SK-N-SH (cell line): ENCODE data around the gene SALL3. TPM values are rescaled to one million over a fixed set of nuclear protein-coding genes. Genes with fewer than 3 reads are reported as not detected.

ENCODE experiments used
- CTCF ChIA-PET: fragments of 300-600, 350-600 bp; formaldehyde crosslinking; extraction: SDS; loops from one replicate; lab custom pipeline; 2021; lab: Yijun Ruan, JAX
- POLR2A ChIA-PET: fragments of 350-600 bp; sonication (Branson Sonifier 250); formaldehyde crosslinking; extraction: SDS; loops from one replicate; lab custom pipeline; 2020; ENCODE audit warnings: antibody characterized with exemption, inconsistent platforms; lab: Yijun Ruan, JAX
- DNase-seq: peaks from one replicate; pipeline ENCODE4 v3.0.0; 2012
- H2AFZ ChIP-seq: fragments of 200-600 bp; sonication (generic); 2 replicates; pipeline ENCODE4 v1.8.1; 2016; ENCODE audit warnings: antibody characterized with exemption, mild to moderate bottlenecking, low read depth
- H3F3A ChIP-seq: fragments of 200-600 bp; sonication (generic); replicated peaks from 2 replicates; pipeline ENCODE3; 2016; ENCODE audit warnings: antibody characterized with exemption, mild to moderate bottlenecking; ENCODE audit not compliant: insufficient read depth
- H3K27ac ChIP-seq, 2 experiments: fragments of 200-500 bp in 1 of 2; fragments of 200-600 bp in 1 of 2; sonication (Bioruptor generic) in 1 of 2; sonication (generic), shearing (Covaris generic) in 1 of 2; 2 replicates each; pipeline versions ENCODE4 v1.5.1 to v1.6.1; 2014 to 2016; ENCODE audit warnings: low read depth in 2 of 2, inconsistent platforms in 1 of 2, low read length in 1 of 2, mild to moderate bottlenecking in 1 of 2, mixed read lengths in 1 of 2
- H3K27me3 ChIP-seq: fragments of 200-600 bp; sonication (generic), shearing (Covaris generic); 2 replicates; pipeline ENCODE4 v1.6.1; 2016; ENCODE audit warnings: mixed run types; ENCODE audit not compliant: insufficient read depth
- H3K36me3 ChIP-seq, 2 experiments: fragments of 200-500 bp in 1 of 2; fragments of 200-600 bp in 1 of 2; sonication (Bioruptor generic) in 1 of 2; sonication (generic) in 1 of 2; replicated peaks in 1 of 2; 2 replicates each; pipeline versions ENCODE3 to v1.5.1; 2014 to 2016; ENCODE audit warnings: low read length in 1 of 2, mild to moderate bottlenecking in 1 of 2; ENCODE audit not compliant: insufficient read depth in 2 of 2, control insufficient read depth in 1 of 2
- H3K4me1 ChIP-seq, 2 experiments: fragments of 200-500 bp in 1 of 2; fragments of 200-600 bp in 1 of 2; sonication (Bioruptor generic) in 1 of 2; sonication (generic), shearing (Covaris generic) in 1 of 2; 2 replicates each; pipeline versions ENCODE4 v1.5.1 to v1.6.1; 2014 to 2016; ENCODE audit warnings: low read depth in 1 of 2, low read length in 1 of 2, mixed run types in 1 of 2; ENCODE audit not compliant: insufficient read depth in 2 of 2, control insufficient read depth in 1 of 2
- H3K4me2 ChIP-seq: fragments of 200-600 bp; sonication (generic), shearing (Covaris generic); 2 replicates; pipeline ENCODE4 v1.6.1; 2017; ENCODE audit warnings: mixed run types
- H3K4me3 ChIP-seq, 2 experiments: fragments of 200-500 bp in 1 of 2; fragments of 200-600 bp in 1 of 2; sonication (Bioruptor generic) in 1 of 2; sonication (generic), shearing (Covaris generic) in 1 of 2; 2 replicates each; pipeline versions ENCODE4 v1.5.1 to v1.8.1; 2014 to 2016; ENCODE audit warnings: low read depth in 2 of 2, inconsistent platforms in 1 of 2, low read length in 1 of 2, mild to moderate bottlenecking in 1 of 2, mixed read lengths in 1 of 2, moderate library complexity in 1 of 2
- H3K79me2 ChIP-seq: fragments of 200-600 bp; sonication (generic); 2 replicates; pipeline ENCODE4 v1.8.1; 2017; ENCODE audit warnings: mild to moderate bottlenecking; ENCODE audit not compliant: insufficient read depth
- H3K9ac ChIP-seq: fragments of 200-600 bp; sonication (generic); 2 replicates; pipeline ENCODE4 v1.6.1; 2017; ENCODE audit warnings: mixed run types
- H3K9me2 ChIP-seq: fragments of 200-600 bp; sonication (generic); 2 replicates; pipeline ENCODE4 v1.6.1; 2017; ENCODE audit warnings: mixed run types
- H3K9me3 ChIP-seq: fragments of 200-600 bp; sonication (generic); 2 replicates; pipeline ENCODE4 v1.6.1; 2017; ENCODE audit warnings: mixed run types, mild to moderate bottlenecking, moderate library complexity
- H4K20me1 ChIP-seq: fragments of 200-600 bp; sonication (generic); 2 replicates; pipeline ENCODE4 v1.6.1; 2017; ENCODE audit warnings: mild to moderate bottlenecking, mixed run types; ENCODE audit not compliant: insufficient read depth
- CTCF ChIP-seq: fragments of 200-600 bp; sonication (generic); IDR thresholded peaks from 2 replicates; pipeline ENCODE4 v1.6.1; 2017; ENCODE audit warnings: antibody characterized with exemption, mild to moderate bottlenecking, moderate library complexity
- ELF1 ChIP-seq: IDR thresholded peaks from 2 replicates; pipeline ENCODE4 v1.4.0; 2012
- FOXM1 ChIP-seq: IDR thresholded peaks from 2 replicates; pipeline ENCODE4 v1.4.0; 2012; ENCODE audit warnings: low read depth, mild to moderate bottlenecking
- GABPA ChIP-seq: IDR thresholded peaks from 2 replicates; pipeline ENCODE4 v1.4.0; 2012; ENCODE audit warnings: low read depth, mild to moderate bottlenecking
- IRF3 ChIP-seq: fragments of 150-350 bp; IDR thresholded peaks from 2 replicates; pipeline ENCODE4 v1.6.1; 2016; ENCODE audit warnings: mild to moderate bottlenecking, low read depth, low read length
- JUND ChIP-seq: IDR thresholded peaks from 2 replicates; pipeline ENCODE4 v1.4.0; 2012
- NRF1 ChIP-seq: IDR thresholded peaks from 2 replicates; pipeline ENCODE4 v1.6.1; 2012; ENCODE audit warnings: low read depth, mild to moderate bottlenecking, low read length
- PBX3 ChIP-seq: IDR thresholded peaks from 2 replicates; pipeline ENCODE4; 2012
- REST ChIP-seq: IDR thresholded peaks from 2 replicates; pipeline ENCODE4 v1.6.1; 2012; ENCODE audit warnings: mild to moderate bottlenecking, low read depth, low read length, moderate library complexity
- SIN3A ChIP-seq: IDR thresholded peaks from 2 replicates; pipeline ENCODE4 v1.6.1; 2012; ENCODE audit warnings: low read depth, mild to moderate bottlenecking, low read length, moderate library complexity, borderline replicate concordance
- TAF1 ChIP-seq: IDR thresholded peaks from 2 replicates; pipeline ENCODE4 v1.6.1; 2012; ENCODE audit warnings: low read depth, mild to moderate bottlenecking, low read length, moderate library complexity, borderline replicate concordance
- TCF12 ChIP-seq: IDR thresholded peaks from 2 replicates; pipeline ENCODE4 v1.4.0; 2012
- USF1 ChIP-seq: IDR thresholded peaks from 2 replicates; pipeline ENCODE4 v1.4.0; 2012; ENCODE audit warnings: low read depth, borderline replicate concordance
- YY1 ChIP-seq: IDR thresholded peaks from 2 replicates; pipeline ENCODE4 v1.4.0; 2012; ENCODE audit warnings: low read depth, mild to moderate bottlenecking
- ZBTB33 ChIP-seq: IDR thresholded peaks from 2 replicates; pipeline ENCODE4 v1.4.0; 2012; ENCODE audit warnings: low read depth, borderline replicate concordance
- WGBS: methylation state at CpG from one replicate; pipeline ENCODE4 v1.1.6; 2017; ENCODE audit warnings: low lambda C conversion rate; 5-methylcytosine and 5-hydroxymethylcytosine counted together
- polyA plus RNA-seq, 3 experiments: library from polyadenylated mRNA; depleted of rRNA; stranded (reverse); fragments of >200 nt; gene quantifications; 2 replicates each; pipeline ENCODE4 v1.2.3, GENCODE V29; 2012

SALL3 gene
- polyA plus RNA-seq, 1 of the 3 experiments (the other 2 are of a cell fraction), result not detected

GRCh38 chr18:78936251-78937005 is 43.2 kb upstream of the SALL3 start:
- H4K20me1 ChIP-seq, result no peaks in the 10 kb centered on the region
- no peaks in the 10 kb centered on the region for H3K79me2 ChIP-seq
- no peaks in the 10 kb centered on the region for H3K9me2 ChIP-seq
- 21% methylated on average over 22 of the region's 28 CpGs for WGBS
- H3K9me3 ChIP-seq, result no peaks in the 10 kb centered on the region
- H3K4me1 ChIP-seq, result no peaks in the 10 kb centered on the region
- H3K27ac ChIP-seq, result no peak overlapping the region
- DNase-seq, result no peak
- H3K27me3 ChIP-seq, result peaks cover 59% of the 10 kb centered on the region
- H3F3A ChIP-seq, result no peaks in the 10 kb centered on the region
- no peak overlapping the region for H3K9ac ChIP-seq
- ChIA-PET POLR2A (no interaction called here), CTCF (no interaction called here)
- H2AFZ ChIP-seq, result no peak overlapping the region
- H3K4me2 ChIP-seq, result no peak overlapping the region
- TF ChIP-seq CTCF (no peak), GABPA (no peak), NRF1 (no peak), PBX3 (no peak), TAF1 (no peak), ZBTB33 (no peak), TCF12 (no peak), IRF3 (no peak), JUND (no peak), YY1 (no peak)
- H3K36me3 ChIP-seq, result no peaks in the 10 kb centered on the region
- H3K4me3 ChIP-seq, result no peak overlapping the region

GRCh38 chr18:78937166-78937565 is 42.5 kb upstream of the SALL3 start:
- Histone ChIP-seq H3K27me3 (peaks cover 62% of the 10 kb centered on the region), H3K27ac (no peak overlapping the region), H2AFZ (no peak overlapping the region), H3K4me3 (no peak overlapping the region), H3K9ac (no peak overlapping the region), H3K4me1 (no peaks in the 10 kb centered on the region), H4K20me1 (no peaks in the 10 kb centered on the region), H3K79me2 (no peaks in the 10 kb centered on the region), H3K9me3 (no peaks in the 10 kb centered on the region), H3F3A (no peaks in the 10 kb centered on the region), H3K4me2 (no peak overlapping the region), H3K36me3 (no peaks in the 10 kb centered on the region), H3K9me2 (no peaks in the 10 kb centered on the region)
- 40% methylated on average over 4 of the region's 4 CpGs for WGBS
- POLR2A ChIA-PET, result no interaction called here
- no peak for DNase-seq
- CTCF ChIA-PET, result no interaction called here
- no peak for TF ChIP-seq SIN3A
- no peak for TF ChIP-seq FOXM1
- TF ChIP-seq USF1, result no peak
- no peak for TF ChIP-seq ELF1
- no peak for TF ChIP-seq REST
